Common myeloid progenitor, CD34-positive (primary cell): ENCODE results near the gene KRT80.

Experiments
- CTCF ChIA-PET: fragments of 350-600 bp; sonication (Branson Sonifier 250); formaldehyde crosslinking; loops from one replicate; lab custom pipeline; 2021; ENCODE audit warnings: antibody characterized with exemption; lab: Charles Lee
- POLR2A ChIA-PET: fragments of 350-600 bp; sonication (Branson Sonifier 250); formaldehyde crosslinking; loops from one replicate; lab custom pipeline; 2021; ENCODE audit warnings: antibody characterized with exemption; lab: Charles Lee
- DNase-seq, 3 donors: peaks; one replicate each; pipeline versions ENCODE4 v3.0.0 to v3.0.0-alpha.2; 2013
- H3K27ac ChIP-seq, 2 experiments: 1 replicate in 1 of 2; 2 replicates in 1 of 2; pipeline ENCODE4 v1.7.0; 2013; ENCODE audit warnings: inconsistent platforms in 2 of 2, low read length in 2 of 2, mild to moderate bottlenecking in 2 of 2, low read depth in 1 of 2, moderate library complexity in 1 of 2; ENCODE audit not compliant: severe bottlenecking in 2 of 2, insufficient read depth in 1 of 2, poor library complexity in 1 of 2
- H3K27me3 ChIP-seq, 5 experiments: replicated peaks in 2 of 5; 1 replicate in 3 of 5; 2 replicates in 2 of 5; pipeline versions ENCODE4 v1.6.1 to v1.7.0; 2013; ENCODE audit warnings: low read length in 4 of 5, mild to moderate bottlenecking in 2 of 5, moderate library complexity in 2 of 5, inconsistent platforms in 1 of 5; ENCODE audit not compliant: insufficient read depth in 5 of 5, control insufficient read depth in 4 of 5
- H3K36me3 ChIP-seq, 4 experiments: 1 replicate in 2 of 4; 2 replicates in 2 of 4; pipeline versions ENCODE4 v1.6.1 to v1.7.0; 2013; ENCODE audit warnings: low read length in 3 of 4, control low read depth in 1 of 4, mild to moderate bottlenecking in 1 of 4; ENCODE audit not compliant: control insufficient read depth in 4 of 4, insufficient read depth in 4 of 4
- H3K4me1 ChIP-seq, 4 experiments: 1 replicate in 3 of 4; 2 replicates in 1 of 4; pipeline versions ENCODE4 v1.6.1 to v1.7.1; 2013; ENCODE audit warnings: low read length in 3 of 4, mild to moderate bottlenecking in 3 of 4, control low read depth in 1 of 4, inconsistent platforms in 1 of 4, moderate library complexity in 1 of 4; ENCODE audit not compliant: control insufficient read depth in 4 of 4, insufficient read depth in 4 of 4; ENCODE audit errors: control extremely low read depth in 1 of 4
- H3K4me3 ChIP-seq, 7 experiments: 1 replicate in 4 of 7; 2 replicates in 3 of 7; pipeline versions ENCODE4 v1.5.1 to v1.7.0; 2013; ENCODE audit warnings: mild to moderate bottlenecking in 7 of 7, low read length in 6 of 7, moderate library complexity in 6 of 7, inconsistent platforms in 2 of 7, low read depth in 2 of 7, control low read depth in 1 of 7; ENCODE audit not compliant: insufficient read depth in 4 of 7, control insufficient read depth in 1 of 7; ENCODE audit errors: extremely low read depth in 1 of 7
- H3K9me3 ChIP-seq, 5 experiments: 1 replicate in 4 of 5; 2 replicates in 1 of 5; pipeline versions ENCODE4 v1.6.1 to v1.7.1; 2013; ENCODE audit warnings: low read length in 4 of 5, mild to moderate bottlenecking in 2 of 5, inconsistent platforms in 1 of 5, low read depth in 1 of 5, moderate library complexity in 1 of 5; ENCODE audit not compliant: control insufficient read depth in 4 of 5, insufficient read depth in 2 of 5; ENCODE audit errors: control extremely low read depth in 1 of 5
- WGBS: methylation state at CpG from one replicate; pipeline ENCODE4 v1.1.5; 2013; ENCODE audit not compliant: insufficient coverage; 5-methylcytosine and 5-hydroxymethylcytosine counted together

Gene KRT80

GRCh38 chr12:52236386-52237050 is 44.7 kb upstream of the KRT80 start:
- no peak for DNase-seq
- H3K4me1 ChIP-seq = peaks cover 0 to 8% (median 1%) of the 10 kb centered on the region in 4 experiments
- 100% methylated on average over 1 of the region's 3 CpGs for WGBS
- no peak overlapping the region for H3K27ac ChIP-seq
- ChIA-PET CTCF (interaction anchor here (0.8 to 4.4 kb wide), 7 partner anchors 9 to 88 kb away, joined by 3 to 20 read pairs (median 5); no protein-coding TSS in a partner anchor), POLR2A (no interaction called here)
- no peak overlapping the region for H3K4me3 ChIP-seq
- H3K27me3 ChIP-seq = peaks cover 0 to 45% (median 18%) of the 10 kb centered on the region in 5 experiments
- H3K9me3 ChIP-seq = no peaks in the 10 kb centered on the region
- no peaks in the 10 kb centered on the region for H3K36me3 ChIP-seq

- Histone ChIP-seq H3K4me1 (peaks cover 0 to 8% (median 1%) of the 10 kb centered on the region in 4 experiments), H3K4me3 (no peak overlapping the region), H3K9me3 (no peaks in the 10 kb centered on the region), H3K27me3 (peaks cover 0 to 51% (median 22%) of the 10 kb centered on the region in 5 experiments), H3K36me3 (no peaks in the 10 kb centered on the region), H3K27ac (no peak overlapping the region)
- ChIA-PET POLR2A (no interaction called here), CTCF (interaction anchor here (1.2 to 4.4 kb wide), 5 partner anchors 8 to 58 kb away, joined by 3 to 20 read pairs (median 5); no protein-coding TSS in a partner anchor)
- no peak for DNase-seq
- WGBS = 75% methylated on average over 2 of the region's 4 CpGs
Measured at GRCh38 chr12:52235822-52236361, 44.1 kb upstream of the KRT80 start.

GRCh38 chr12:52235001-52235764 is 43.4 kb upstream of the KRT80 start:
- no peak overlapping the region for H3K27ac ChIP-seq
- ChIA-PET CTCF (interaction anchor here (1.2 to 4.4 kb wide), 5 partner anchors 9 to 80 kb away, joined by 3 to 20 read pairs (median 4); no protein-coding TSS in a partner anchor), POLR2A (interaction anchor here (0.8 kb wide), 1 partner anchor 309 kb away, joined by 3 read pairs; no protein-coding TSS in a partner anchor)
- 98% methylated on average over 10 of the region's 15 CpGs for WGBS
- H3K9me3 ChIP-seq = no peaks in the 10 kb centered on the region
- no peak for DNase-seq
- peaks cover 0 to 8% (median 1%) of the 10 kb centered on the region in 4 experiments for H3K4me1 ChIP-seq
- no peaks in the 10 kb centered on the region for H3K36me3 ChIP-seq
- H3K4me3 ChIP-seq = no peak overlapping the region
- H3K27me3 ChIP-seq = peaks cover 0 to 58% (median 22%) of the 10 kb centered on the region in 5 experiments

- Histone ChIP-seq H3K27me3 (peaks cover 0 to 62% (median 24%) of the 10 kb centered on the region in 5 experiments), H3K4me3 (no peak overlapping the region)
Measured at GRCh38 chr12:52234223-52234810, 42.5 kb upstream of the KRT80 start.

GRCh38 chr12:52233462-52234207 is 41.8 kb upstream of the KRT80 start:
- CTCF ChIA-PET = interaction anchor here (1.0 to 1.7 kb wide), 3 partner anchors 10 to 78 kb away, joined by 3 to 4 read pairs (median 4); no protein-coding TSS in a partner anchor
- Histone ChIP-seq H3K4me1 (peaks cover 0 to 8% (median 1%) of the 10 kb centered on the region in 4 experiments), H3K36me3 (no peaks in the 10 kb centered on the region), H3K27me3 (peaks cover 0 to 63% (median 24%) of the 10 kb centered on the region in 5 experiments), H3K9me3 (no peaks in the 10 kb centered on the region), H3K27ac (no peak overlapping the region), H3K4me3 (no peak overlapping the region)
- POLR2A ChIA-PET = interaction anchor here (0.6 kb wide), 1 partner anchor 645 kb away, joined by 3 read pairs; no protein-coding TSS in a partner anchor
- DNase-seq = no peak
- WGBS = 12% methylated on average over 27 of the region's 40 CpGs

More at GRCh38 chr12:52234223-52234810, 42.5 kb upstream of the KRT80 start:
- Histone ChIP-seq H3K27ac (no peak overlapping the region), H3K36me3 (no peaks in the 10 kb centered on the region), H3K4me1 (peaks cover 0 to 8% (median 1%) of the 10 kb centered on the region in 4 experiments), H3K9me3 (no peaks in the 10 kb centered on the region)
- CTCF ChIA-PET = interaction anchor here (1.0 to 1.7 kb wide), 3 partner anchors 10 to 79 kb away, joined by 3 to 4 read pairs (median 4); no protein-coding TSS in a partner anchor
- WGBS = 92% methylated on average over 7 of the region's 10 CpGs
- DNase-seq = no peak
- POLR2A ChIA-PET = interaction anchor here (0.8 kb wide), 1 partner anchor 308 kb away, joined by 3 read pairs; no protein-coding TSS in a partner anchor
